Naive thymus-derived CD4-positive, alpha-beta T cell (primary cell): ENCODE data around the gene FIGNL2. TPM values are rescaled to one million over a fixed set of nuclear protein-coding genes. Genes with fewer than 3 reads are reported as not detected.

Experiments used
- ATAC-seq: fragments of 150-1000 bp; cut with Tn5 transposase; 2 replicates; pipeline ENCODE4 v1.10.0; 2021; ENCODE audit warnings: mild to moderate bottlenecking, moderate library complexity
- CTCF ChIA-PET: fragments of 350-600 bp; sonication (Branson Sonifier 250); formaldehyde crosslinking; loops from one replicate; lab custom pipeline; 2021; ENCODE audit warnings: antibody characterized with exemption; lab: Charles Lee
- POLR2A ChIA-PET: fragments of 350-600 bp; sonication (Branson Sonifier 250); formaldehyde crosslinking; loops from one replicate; lab custom pipeline; 2021; ENCODE audit warnings: antibody characterized with exemption, inconsistent platforms; lab: Charles Lee
- DNase-seq, 9 donors: peaks; one replicate each; pipeline versions ENCODE4 v3.0.0 to v3.0.0-alpha.2; 2020 to 2022; ENCODE audit warnings: mixed read lengths in 1 of 9
- H3K27ac ChIP-seq: one replicate; pipeline ENCODE4 v1.7.0; 2013; ENCODE audit warnings: mild to moderate bottlenecking, low read depth, low read length, moderate library complexity
- H3K27me3 ChIP-seq, 2 donors: one replicate each; pipeline ENCODE4 v1.7.0; 2013; ENCODE audit warnings: low read length in 2 of 2, mild to moderate bottlenecking in 2 of 2, moderate library complexity in 2 of 2; ENCODE audit not compliant: control insufficient read depth in 2 of 2, insufficient read depth in 2 of 2
- H3K36me3 ChIP-seq, 3 experiments: 1 replicate in 2 of 3; 2 replicates in 1 of 3; pipeline ENCODE4 v1.7.0; 2013; ENCODE audit warnings: low read length in 3 of 3, mild to moderate bottlenecking in 3 of 3, moderate library complexity in 1 of 3; ENCODE audit not compliant: insufficient read depth in 3 of 3, control insufficient read depth in 2 of 3
- H3K4me1 ChIP-seq, 2 donors: one replicate each; pipeline ENCODE4 v1.7.0; 2013; ENCODE audit warnings: low read length in 2 of 2, mild to moderate bottlenecking in 2 of 2, moderate library complexity in 1 of 2; ENCODE audit not compliant: control insufficient read depth in 2 of 2, insufficient read depth in 2 of 2
- H3K4me3 ChIP-seq: 2 replicates; pipeline ENCODE4 v1.7.0; 2013; ENCODE audit warnings: mild to moderate bottlenecking, low read length
- H3K9me3 ChIP-seq, 3 experiments: 1 replicate in 2 of 3; 2 replicates in 1 of 3; pipeline ENCODE4 v1.7.0; 2013; ENCODE audit warnings: low read length in 3 of 3; ENCODE audit not compliant: control insufficient read depth in 2 of 3
- H3K27ac Mint-ChIP-seq, 9 donors: one replicate each; pipeline ENCODE4 v1.8.0; 2020 to 2022; ENCODE audit warnings: mixed read lengths in 9 of 9, mild to moderate bottlenecking in 8 of 9, moderate library complexity in 5 of 9, inconsistent platforms in 2 of 9
- H3K27me3 Mint-ChIP-seq, 5 donors: one replicate each; pipeline ENCODE4 v1.8.0; 2021 to 2022; ENCODE audit warnings: mixed read lengths in 5 of 5, mild to moderate bottlenecking in 1 of 5
- H3K36me3 Mint-ChIP-seq, 5 donors: one replicate each; pipeline ENCODE4 v1.8.0; 2020 to 2022; ENCODE audit warnings: mixed read lengths in 5 of 5, mild to moderate bottlenecking in 3 of 5, inconsistent platforms in 1 of 5
- H3K4me1 Mint-ChIP-seq, 7 donors: one replicate each; pipeline ENCODE4 v1.8.0; 2020 to 2022; ENCODE audit warnings: mixed read lengths in 7 of 7, mild to moderate bottlenecking in 3 of 7, inconsistent platforms in 1 of 7
- H3K4me3 Mint-ChIP-seq, 10 donors: one replicate each; pipeline ENCODE4 v1.8.0; 2020 to 2022; ENCODE audit warnings: mild to moderate bottlenecking in 10 of 10, mixed read lengths in 10 of 10, moderate library complexity in 6 of 10, inconsistent platforms in 2 of 10
- H3K9me3 Mint-ChIP-seq, 11 donors: one replicate each; pipeline ENCODE4 v1.8.0; 2020 to 2022; ENCODE audit warnings: mixed read lengths in 11 of 11, mild to moderate bottlenecking in 4 of 11, inconsistent platforms in 1 of 11, moderate library complexity in 1 of 11
- intact Hi-C, 2 donors: fragments of 100-400 bp; cut with micrococcal nuclease; formaldehyde crosslinking; loops; one replicate each; pipeline ENCODE4 v1.15.1; 2023
- polyA plus RNA-seq, 2 donors: library from polyadenylated mRNA; unstranded; fragments of 300-500 nt; fragmentation: Illumina TruSeq; gene quantifications; one replicate each; pipeline ENCODE4 v1.2.3, GENCODE V29; 2021
- total RNA-seq, 6 experiments: library from RNA in 5 of 6; stranded (reverse) in 5 of 6; gene quantifications; 1 replicate in 5 of 6; 2 replicates in 1 of 6; pipeline ENCODE4 v1.2.3 and lab custom pipeline; 2021 to 2026

FIGNL2 gene
- total and polyA plus RNA-seq, 7 experiments from 2014 or later = 0.07 to 2.1 (median 1.3) TPM; not detected in 1

DNA sequence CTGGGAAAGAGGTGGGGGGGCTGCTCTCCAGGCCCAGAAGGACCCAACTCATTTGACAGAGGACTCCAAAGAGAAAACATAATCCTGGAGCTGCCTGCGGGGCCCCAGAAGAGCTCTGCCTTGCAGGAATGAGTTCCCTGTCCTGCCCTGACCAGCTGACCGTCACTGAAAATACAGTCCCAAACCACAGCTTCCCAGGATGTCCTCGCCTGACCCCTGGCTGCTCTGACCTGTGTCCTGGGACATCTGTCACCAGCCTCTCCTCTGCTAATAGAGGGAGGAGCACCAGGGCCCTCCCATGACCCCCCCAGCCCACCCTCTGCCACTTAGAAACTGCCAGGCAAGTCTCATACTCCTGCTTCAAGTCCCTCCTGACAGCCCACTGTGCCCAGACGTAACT, 9.8 kb downstream of the FIGNL2 start:
- ChIA-PET CTCF (interaction anchor here (0.6 kb wide), 1 partner anchor 20 kb away, joined by 3 read pairs; no protein-coding TSS in a partner anchor), POLR2A (no interaction called here)
- Histone ChIP-seq H3K4me1 (no peaks in the 10 kb centered on the region), H3K36me3 (no peaks in the 10 kb centered on the region), H3K27ac (no peak overlapping the region), H3K9me3 (no peaks in the 10 kb centered on the region), H3K27me3 (peaks cover 0 to 2% of the 10 kb centered on the region in 2 donors), H3K4me3 (no peak overlapping the region)
- DNase-seq = no peak
- H3K36me3 Mint-ChIP-seq = peaks cover 0 to 5% (median 0%) of the 10 kb centered on the region in 5 donors
- H3K9me3 Mint-ChIP-seq = no peaks in the 10 kb centered on the region
- H3K27me3 Mint-ChIP-seq = peaks cover 14 to 37% (median 28%) of the 10 kb centered on the region in 5 donors
- no peak for ATAC-seq
- no peak overlapping the region for H3K27ac Mint-ChIP-seq
- peaks cover 0 to 6% (median 3%) of the 10 kb centered on the region in 7 donors for H3K4me1 Mint-ChIP-seq
- no peak overlapping the region for H3K4me3 Mint-ChIP-seq
- intact Hi-C loops = no loop called here

DNA sequence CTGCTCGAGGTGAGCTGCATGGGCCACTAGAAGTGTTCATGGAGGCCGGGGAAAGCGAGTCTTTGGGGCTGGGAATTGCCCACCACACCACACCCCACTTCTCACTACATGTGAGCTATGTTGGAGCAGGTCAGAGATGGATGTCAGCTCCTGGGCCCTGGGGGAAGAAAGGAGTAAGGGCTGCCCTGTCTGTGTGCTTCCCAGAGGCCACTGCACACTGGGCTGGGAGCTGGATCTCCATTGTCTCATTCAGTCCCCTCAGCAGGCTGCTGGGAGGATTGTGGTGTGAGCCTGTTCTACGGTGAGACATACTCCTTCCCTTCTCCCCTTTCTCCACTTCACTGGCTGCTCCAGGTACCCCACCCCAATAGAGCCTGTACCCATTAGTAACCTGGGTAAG, 10.5 kb downstream of the FIGNL2 start:
- POLR2A ChIA-PET = interaction anchor here (1.0 kb wide), 1 partner anchor 15 kb away, joined by 4 read pairs; no protein-coding TSS in a partner anchor
- peaks cover 0 to 2% of the 10 kb centered on the region in 2 donors for H3K27me3 ChIP-seq
- Mint-ChIP-seq H3K27me3 (peaks cover 19 to 37% (median 33%) of the 10 kb centered on the region in 5 donors), H3K27ac (no peak overlapping the region), H3K4me3 (no peak overlapping the region), H3K4me1 (peaks cover 5 to 12% (median 10%) of the 10 kb centered on the region in 7 donors), H3K36me3 (peaks cover 0 to 5% (median 0%) of the 10 kb centered on the region in 5 donors), H3K9me3 (no peaks in the 10 kb centered on the region)
- CTCF ChIA-PET = no interaction called here
- H3K27ac ChIP-seq = no peak overlapping the region
- no peaks in the 10 kb centered on the region for H3K9me3 ChIP-seq
- no peak for ATAC-seq
- H3K36me3 ChIP-seq = no peaks in the 10 kb centered on the region
- H3K4me3 ChIP-seq = no peak overlapping the region
- intact Hi-C loops = no loop called here
- H3K4me1 ChIP-seq = peaks cover 0 to 5% of the 10 kb centered on the region in 2 donors
- DNase-seq = no peak

- peaks cover 0 to 12% of the 10 kb centered on the region in 2 donors for H3K4me1 ChIP-seq
- H3K36me3 ChIP-seq = no peaks in the 10 kb centered on the region
- peaks cover 0 to 2% of the 10 kb centered on the region in 2 donors for H3K27me3 ChIP-seq
- no peak overlapping the region for H3K4me3 ChIP-seq
- intact Hi-C loops = no loop called here
- DNase-seq (no peak), ATAC-seq (no peak)
- H3K27ac Mint-ChIP-seq = no peak overlapping the region
- POLR2A ChIA-PET = interaction anchor here (1.0 to 1.4 kb wide), 2 partner anchors 15 to 23 kb away, joined by 3 to 4 read pairs; a partner anchor contains a TSS
- H3K4me1 Mint-ChIP-seq = peaks cover 12 to 20% (median 18%) of the 10 kb centered on the region in 7 donors
- H3K4me3 Mint-ChIP-seq = no peak overlapping the region
- peaks cover 26 to 42% (median 29%) of the 10 kb centered on the region in 5 donors for H3K27me3 Mint-ChIP-seq
- peaks cover 0 to 5% (median 0%) of the 10 kb centered on the region in 5 donors for H3K36me3 Mint-ChIP-seq
- no peak overlapping the region for H3K27ac ChIP-seq
- no peaks in the 10 kb centered on the region for H3K9me3 Mint-ChIP-seq
- H3K9me3 ChIP-seq = no peaks in the 10 kb centered on the region
- CTCF ChIA-PET = no interaction called here
Measured at GRCh38 chr12:51837286-51837685, 11.2 kb downstream of the FIGNL2 start.

GRCh38 chr12:51836827-51837173, 11.7 kb downstream of the FIGNL2 start:
- Histone ChIP-seq H3K4me3 (no peak overlapping the region), H3K9me3 (no peaks in the 10 kb centered on the region), H3K27me3 (peaks cover 0 to 2% of the 10 kb centered on the region in 2 donors), H3K27ac (no peak overlapping the region), H3K36me3 (no peaks in the 10 kb centered on the region), H3K4me1 (peaks cover 0 to 13% of the 10 kb centered on the region in 2 donors)
- DNase-seq (no peak), ATAC-seq (no peak)
- intact Hi-C loops = no loop called here
- ChIA-PET POLR2A (interaction anchor here (1.4 kb wide), 1 partner anchor 22 kb away, joined by 3 read pairs; a partner anchor contains a TSS), CTCF (no interaction called here)
- Mint-ChIP-seq H3K9me3 (no peaks in the 10 kb centered on the region), H3K36me3 (peaks cover 0 to 5% (median 0%) of the 10 kb centered on the region in 5 donors), H3K4me3 (no peak overlapping the region), H3K27ac (no peak overlapping the region), H3K4me1 (peaks cover 14 to 21% (median 21%) of the 10 kb centered on the region in 7 donors), H3K27me3 (peaks cover 22 to 41% (median 32%) of the 10 kb centered on the region in 5 donors)

GRCh38 chr12:51836041-51836826, 12.3 kb downstream of the FIGNL2 start:
- intact Hi-C loops = no loop called here
- Mint-ChIP-seq H3K36me3 (peaks cover 0 to 5% (median 0%) of the 10 kb centered on the region in 5 donors), H3K4me1 (peaks cover 14 to 21% (median 21%) of the 10 kb centered on the region in 7 donors), H3K9me3 (no peaks in the 10 kb centered on the region), H3K27ac (no peak overlapping the region), H3K27me3 (peaks cover 21 to 37% (median 35%) of the 10 kb centered on the region in 5 donors), H3K4me3 (no peak overlapping the region)
- Histone ChIP-seq H3K27ac (no peak overlapping the region), H3K4me1 (peaks cover 0 to 13% of the 10 kb centered on the region in 2 donors), H3K4me3 (no peak overlapping the region), H3K36me3 (no peaks in the 10 kb centered on the region), H3K9me3 (no peaks in the 10 kb centered on the region), H3K27me3 (peaks cover 0 to 2% of the 10 kb centered on the region in 2 donors)
- POLR2A ChIA-PET = interaction anchor here (1.4 kb wide), 1 partner anchor 22 kb away, joined by 3 read pairs; a partner anchor contains a TSS
- DNase-seq (no peak), ATAC-seq (no peak)
- CTCF ChIA-PET = no interaction called here

GRCh38 chr12:51834411-51834810, 14.1 kb downstream of the FIGNL2 start:
- H3K4me1 ChIP-seq = peaks cover 0 to 13% of the 10 kb centered on the region in 2 donors
- H3K27me3 Mint-ChIP-seq = peaks cover 15 to 41% (median 36%) of the 10 kb centered on the region in 5 donors

More at GRCh38 chr12:51834411-51834810, 14.1 kb downstream of the FIGNL2 start:
- no peak for DNase-seq
- Histone ChIP-seq H3K27ac (no peak overlapping the region), H3K4me3 (no peak overlapping the region), H3K9me3 (no peaks in the 10 kb centered on the region), H3K27me3 (peaks cover 0 to 2% of the 10 kb centered on the region in 2 donors), H3K36me3 (no peaks in the 10 kb centered on the region)
- intact Hi-C loops = no loop called here
- no peaks in the 10 kb centered on the region for H3K9me3 Mint-ChIP-seq
- H3K4me1 Mint-ChIP-seq = peaks cover 14 to 21% (median 20%) of the 10 kb centered on the region in 7 donors
- no peak overlapping the region for H3K27ac Mint-ChIP-seq
- POLR2A ChIA-PET = no interaction called here
- peaks cover 0 to under 1% (median 0%) of the 10 kb centered on the region in 5 donors for H3K36me3 Mint-ChIP-seq
- CTCF ChIA-PET = no interaction called here
- H3K4me3 Mint-ChIP-seq = peak overlapping the region in 1 of 10 donors; percentile 48
- no peak for ATAC-seq
